Measurements from ENCODE around the gene PSEN1.

PSEN1 gene

DNA sequence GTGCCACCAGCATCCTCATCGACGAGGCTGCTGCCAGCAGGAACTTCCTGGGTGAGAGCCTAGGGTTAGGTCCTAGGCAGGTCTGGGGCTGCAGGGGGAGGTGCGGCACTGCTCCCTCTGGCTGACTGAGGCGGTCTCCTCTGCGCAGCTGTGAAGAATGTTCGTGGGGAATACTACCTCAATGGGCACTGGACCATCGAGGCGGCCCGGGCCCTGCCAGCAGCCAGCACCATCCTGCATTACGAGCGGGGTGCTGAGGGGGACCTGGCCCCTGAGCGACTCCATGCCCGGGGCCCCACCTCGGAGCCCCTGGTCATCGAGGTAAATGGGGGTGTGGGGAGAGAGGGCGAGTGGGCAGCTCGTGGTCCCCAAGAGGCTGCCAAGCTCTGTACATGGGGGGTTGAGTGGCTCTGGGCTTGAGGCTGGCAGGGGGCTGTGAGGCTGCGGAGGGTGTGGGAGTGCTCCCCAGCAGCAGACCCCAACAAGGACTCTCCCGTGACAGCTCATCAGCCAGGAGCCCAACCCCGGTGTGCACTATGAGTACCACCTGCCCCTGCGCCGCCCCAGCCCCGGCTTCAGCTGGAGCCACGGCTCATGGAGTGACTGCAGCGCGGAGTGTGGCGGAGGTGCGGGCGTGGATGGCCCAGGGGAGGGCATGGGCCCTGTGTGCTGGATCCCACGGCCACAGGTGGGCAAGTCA is 115.4 kb downstream of the PSEN1 start:
- H3K4me3 ChIP-seq (ENCODE audit: low read depth, low read length) = no peak overlapping the region

DNA sequence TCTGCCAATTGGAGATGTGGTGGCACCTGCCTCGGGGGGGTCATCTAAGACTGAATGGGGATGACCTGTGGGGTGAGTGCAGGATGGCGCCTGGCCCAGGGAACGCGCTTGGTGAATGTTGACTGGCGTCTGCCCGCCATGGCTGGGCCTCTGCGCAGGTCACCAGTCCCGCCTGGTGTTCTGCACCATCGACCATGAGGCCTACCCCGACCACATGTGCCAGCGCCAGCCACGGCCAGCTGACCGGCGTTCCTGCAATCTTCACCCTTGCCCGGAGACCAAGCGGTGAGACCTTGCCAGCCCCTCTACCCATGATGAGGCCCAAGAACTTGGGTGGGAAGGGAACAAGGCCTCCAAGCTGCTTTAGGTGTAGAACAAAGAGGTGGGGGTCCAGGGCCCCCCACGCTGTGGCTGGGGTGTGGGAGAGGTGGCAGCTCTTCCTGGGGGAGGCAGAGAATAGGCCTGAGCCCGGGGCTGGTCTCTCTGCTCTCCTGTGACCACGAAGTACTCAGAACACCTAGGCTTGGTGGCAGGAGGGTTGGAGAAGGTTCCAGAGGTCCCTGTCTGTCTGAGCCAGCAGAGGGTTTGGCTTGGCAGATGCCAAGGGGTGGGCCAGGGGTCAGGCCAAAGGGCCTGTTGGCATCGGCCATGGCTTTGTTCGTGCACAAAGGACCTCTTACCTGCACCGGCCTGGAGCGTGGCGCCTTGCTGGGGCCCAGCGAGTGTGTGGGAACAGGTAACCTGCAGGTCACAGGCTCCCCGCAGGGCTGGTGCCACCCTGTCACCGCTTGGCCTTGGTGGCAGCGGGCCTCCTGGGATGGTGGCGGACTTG is 116.4 kb downstream of the PSEN1 start:
- H3K4me3 ChIP-seq (ENCODE audit: low read depth, low read length) = no peak overlapping the region

DNA sequence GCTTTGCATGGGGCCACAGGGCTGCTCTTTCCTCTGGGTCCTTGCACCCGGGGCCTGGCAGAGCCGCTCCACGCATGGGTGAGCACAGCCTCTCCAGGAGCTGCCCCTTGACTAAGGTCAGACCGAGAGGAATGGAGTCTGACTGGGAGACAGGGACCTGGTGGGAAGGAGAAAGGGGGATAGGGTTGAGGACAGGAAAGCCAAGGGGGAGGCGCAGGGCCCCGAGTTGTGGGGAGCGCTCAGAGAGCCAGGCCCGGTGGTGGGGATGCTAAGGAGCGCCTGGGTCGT is 117.0 kb downstream of the PSEN1 start:
- no peak overlapping the region for H3K4me3 ChIP-seq (ENCODE audit: low read depth, low read length)

DNA sequence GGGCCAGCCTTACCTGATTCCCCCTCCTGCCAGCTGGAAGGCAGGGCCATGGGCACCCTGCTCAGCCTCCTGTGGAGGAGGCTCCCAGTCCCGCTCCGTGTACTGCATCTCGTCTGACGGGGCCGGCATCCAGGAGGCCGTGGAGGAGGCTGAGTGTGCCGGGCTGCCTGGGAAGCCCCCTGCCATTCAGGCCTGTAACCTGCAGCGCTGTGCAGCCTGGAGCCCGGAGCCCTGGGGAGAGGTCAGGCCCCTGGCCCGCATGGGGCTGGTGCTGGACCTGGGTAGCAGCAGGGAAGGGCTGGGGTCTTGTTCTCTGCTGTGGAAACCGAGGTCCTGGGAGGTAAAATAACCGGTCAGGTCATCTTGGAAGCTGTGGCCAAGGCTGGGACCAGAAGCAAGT is 117.4 kb downstream of the PSEN1 start:
- no peak overlapping the region for H3K4me3 ChIP-seq (ENCODE audit: low read depth, low read length)

DNA sequence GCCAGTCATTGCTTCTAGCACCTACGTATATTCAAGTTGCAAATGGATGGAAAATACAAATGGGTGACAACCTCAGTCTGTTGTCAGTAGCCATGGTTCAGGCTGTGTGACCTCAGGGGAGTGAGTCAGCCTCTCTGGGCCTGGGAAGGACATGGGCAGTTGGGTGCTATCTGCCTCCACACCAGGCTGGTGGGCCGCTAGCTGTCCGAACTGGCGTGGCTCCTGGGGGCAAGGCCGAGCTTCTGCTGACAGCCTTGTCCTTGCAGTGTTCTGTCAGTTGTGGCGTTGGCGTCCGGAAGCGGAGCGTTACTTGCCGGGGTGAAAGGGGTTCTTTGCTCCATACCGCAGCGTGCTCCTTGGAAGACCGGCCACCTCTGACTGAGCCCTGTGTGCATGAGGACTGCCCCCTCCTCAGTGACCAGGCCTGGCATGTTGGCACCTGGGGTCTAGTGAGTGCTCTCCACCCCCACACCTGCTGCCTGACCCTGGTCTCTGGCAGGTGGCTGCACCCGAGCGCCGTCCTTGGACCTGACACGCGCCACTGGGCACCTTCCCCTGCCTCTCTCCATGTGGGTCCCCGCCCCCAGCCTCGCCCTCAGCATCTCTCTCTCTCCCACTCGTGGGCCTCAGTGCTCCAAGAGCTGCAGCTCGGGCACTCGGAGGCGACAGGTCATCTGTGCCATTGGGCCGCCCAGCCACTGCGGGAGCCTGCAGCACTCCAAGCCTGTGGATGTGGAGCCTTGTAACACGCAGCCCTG is 118.1 kb downstream of the PSEN1 start:
- no peak overlapping the region for H3K4me3 ChIP-seq (ENCODE audit: low read depth, low read length)

DNA sequence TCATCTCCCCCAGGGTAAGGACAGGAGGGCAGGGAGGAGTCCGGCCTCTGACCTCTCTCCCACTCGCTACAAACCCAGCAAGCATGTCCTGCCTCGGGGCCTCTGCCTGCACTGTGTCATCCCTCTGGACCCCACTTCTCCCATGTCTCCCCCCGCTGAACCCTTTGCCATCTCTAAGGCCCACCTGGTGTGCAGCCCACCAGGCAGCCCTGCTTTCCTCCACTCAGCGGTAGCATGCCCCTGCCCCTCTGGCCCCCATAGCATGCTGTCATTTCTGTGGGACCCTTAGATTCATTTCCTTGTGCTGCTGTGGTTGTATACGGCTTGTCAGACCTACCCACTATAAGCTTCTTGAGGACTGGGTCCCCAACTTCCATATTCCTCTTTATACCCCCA is 118.7 kb downstream of the PSEN1 start:
- no peak overlapping the region for H3K4me3 ChIP-seq (ENCODE audit: low read depth, low read length)

DNA sequence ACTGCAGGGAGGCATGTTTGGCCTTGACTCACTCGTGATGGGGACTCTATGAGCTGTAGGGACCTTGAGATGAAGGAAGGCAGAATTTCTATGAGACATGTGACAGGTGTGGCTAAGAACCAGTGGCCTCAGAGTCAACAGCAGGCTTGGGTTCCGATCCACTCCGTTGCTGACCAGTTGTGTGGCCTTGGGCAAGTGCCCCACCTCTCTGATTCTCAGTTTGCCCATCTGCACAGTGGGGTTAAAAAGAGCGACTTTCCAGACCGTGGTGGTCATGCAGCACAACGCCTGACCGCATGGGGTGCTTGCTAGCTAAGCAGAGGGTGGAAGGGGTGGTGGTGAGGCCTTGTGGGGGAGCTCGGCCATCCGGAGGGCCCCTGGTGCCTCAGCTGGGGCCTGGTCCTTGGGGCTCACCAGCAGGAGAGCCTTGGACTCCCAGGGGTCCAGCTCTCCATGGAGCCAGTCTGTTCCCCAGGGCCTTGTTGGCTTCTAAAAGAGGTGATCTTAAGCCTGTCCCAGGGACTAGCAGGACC is 119.5 kb downstream of the PSEN1 start:
- H3K4me3 ChIP-seq (ENCODE audit: low read depth, low read length) = no peak overlapping the region

DNA sequence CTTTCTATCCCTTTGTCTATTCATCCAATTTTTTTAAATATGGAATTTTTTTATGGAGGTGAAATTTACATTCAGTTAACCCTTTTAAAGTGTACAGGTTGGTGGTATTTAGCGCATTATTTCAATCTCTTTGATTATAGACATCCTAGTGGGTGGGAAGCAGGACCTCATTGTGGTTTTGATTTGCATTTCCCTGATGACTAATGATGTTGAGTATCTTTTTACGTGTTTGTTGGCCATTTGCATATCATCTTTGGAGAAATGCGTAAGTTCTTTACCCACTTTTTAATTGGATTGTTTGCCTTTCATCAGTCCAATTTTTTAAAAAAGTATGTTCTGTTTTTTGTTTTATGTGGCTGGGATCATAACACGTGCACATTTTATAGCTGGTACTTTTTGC is 121.8 kb downstream of the PSEN1 start:
- no peak overlapping the region for H3K4me3 ChIP-seq (ENCODE audit: low read depth, low read length)

DNA sequence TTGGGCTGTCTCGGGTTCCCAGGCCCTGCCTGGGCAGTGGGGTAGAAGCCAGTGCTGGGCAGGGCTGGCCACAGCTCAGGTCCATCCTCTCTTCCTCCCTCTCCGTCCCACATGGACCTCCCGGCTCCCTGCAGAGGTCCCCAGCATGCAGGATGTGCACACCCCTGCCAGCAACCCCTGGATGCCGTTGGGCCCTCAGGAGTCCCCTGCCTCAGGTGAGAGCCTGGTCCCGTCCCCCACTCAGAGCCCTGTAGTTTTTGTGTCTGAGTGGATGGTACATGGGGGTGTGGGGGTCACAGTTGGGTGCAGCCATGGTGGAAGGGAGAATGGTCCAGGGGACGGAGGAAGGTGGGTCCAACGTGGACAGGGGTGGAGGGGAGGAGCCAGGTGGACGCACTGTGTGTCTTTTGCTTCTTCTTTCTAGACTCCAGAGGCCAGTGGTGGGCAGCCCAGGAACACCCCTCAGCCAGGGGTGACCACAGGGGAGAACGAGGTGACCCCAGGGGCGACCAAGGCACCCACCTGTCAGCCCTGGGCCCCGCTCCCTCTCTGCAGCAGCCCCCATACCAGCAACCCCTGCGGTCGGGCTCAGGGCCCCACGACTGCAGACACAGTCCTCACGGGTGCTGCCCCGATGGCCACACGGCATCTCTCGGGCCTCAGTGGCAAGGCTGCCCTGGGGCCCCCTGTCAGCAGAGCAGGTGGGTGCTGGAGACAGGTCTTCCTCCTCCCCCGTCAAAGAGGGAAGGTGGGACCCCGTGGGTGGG is 122.7 kb downstream of the PSEN1 start:
- H3K4me3 ChIP-seq (ENCODE audit: low read depth, low read length) = no peak overlapping the region

DNA sequence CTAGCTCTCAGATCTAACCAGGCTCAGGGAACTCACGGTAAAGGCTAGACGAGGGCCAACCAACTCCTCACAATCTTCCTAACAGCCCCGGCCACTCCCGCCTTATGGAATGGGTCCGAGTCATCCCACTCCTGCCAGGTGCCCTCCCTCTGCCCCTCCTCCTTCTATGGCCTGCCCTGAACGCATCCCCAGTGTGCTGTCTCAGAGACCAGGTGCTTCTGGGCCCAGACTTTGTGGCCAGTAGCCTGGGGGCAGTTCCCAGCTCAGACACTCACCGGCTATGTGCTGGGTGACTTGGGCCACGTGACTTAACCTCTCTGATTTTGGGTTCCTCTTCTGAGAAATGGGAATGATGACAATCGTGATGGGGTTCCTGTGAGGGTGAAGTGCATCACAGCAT is 123.5 kb downstream of the PSEN1 start:
- H3K4me3 ChIP-seq (ENCODE audit: low read depth, low read length) = no peak overlapping the region

DNA sequence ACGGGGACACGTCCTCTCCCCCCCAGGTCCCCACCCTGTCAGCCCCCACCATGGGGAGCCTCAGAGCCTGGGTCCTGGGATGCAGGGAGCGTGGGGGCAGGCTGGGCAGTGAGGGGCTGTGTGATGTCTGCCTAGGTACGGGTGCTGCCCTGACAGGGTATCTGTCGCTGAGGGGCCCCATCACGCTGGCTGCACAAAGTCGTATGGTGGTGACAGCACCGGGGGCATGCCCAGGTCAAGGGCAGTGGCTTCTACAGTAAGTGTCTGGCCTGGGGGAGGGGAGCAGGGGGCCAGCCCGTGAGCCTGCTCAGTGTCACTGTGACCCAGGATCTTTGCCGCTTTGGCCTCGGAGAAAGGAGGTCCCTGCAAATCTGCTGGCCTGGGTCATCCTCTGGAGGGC is 124.3 kb downstream of the PSEN1 start:
- no peak overlapping the region for H3K4me3 ChIP-seq (ENCODE audit: low read depth, low read length)

DNA sequence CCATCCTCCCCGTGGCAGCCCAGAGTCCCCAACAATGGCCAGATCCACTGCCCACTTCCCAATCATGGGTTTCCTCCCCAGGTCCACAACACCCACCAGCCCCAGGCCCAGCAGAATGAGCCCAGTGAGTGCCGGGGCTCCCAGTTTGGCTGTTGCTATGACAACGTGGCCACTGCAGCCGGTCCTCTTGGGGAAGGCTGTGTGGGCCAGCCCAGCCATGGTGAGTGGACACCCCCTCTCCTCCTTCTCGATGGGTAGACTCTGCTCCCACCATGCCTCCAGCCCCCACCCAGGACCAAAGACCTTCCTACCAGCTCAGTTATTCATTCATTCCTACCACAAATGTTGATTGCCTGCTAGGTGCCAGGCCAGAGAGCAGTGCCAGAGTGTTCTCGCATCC is 124.8 kb downstream of the PSEN1 start:
- H3K4me3 ChIP-seq (ENCODE audit: low read depth, low read length) = no peak overlapping the region

DNA sequence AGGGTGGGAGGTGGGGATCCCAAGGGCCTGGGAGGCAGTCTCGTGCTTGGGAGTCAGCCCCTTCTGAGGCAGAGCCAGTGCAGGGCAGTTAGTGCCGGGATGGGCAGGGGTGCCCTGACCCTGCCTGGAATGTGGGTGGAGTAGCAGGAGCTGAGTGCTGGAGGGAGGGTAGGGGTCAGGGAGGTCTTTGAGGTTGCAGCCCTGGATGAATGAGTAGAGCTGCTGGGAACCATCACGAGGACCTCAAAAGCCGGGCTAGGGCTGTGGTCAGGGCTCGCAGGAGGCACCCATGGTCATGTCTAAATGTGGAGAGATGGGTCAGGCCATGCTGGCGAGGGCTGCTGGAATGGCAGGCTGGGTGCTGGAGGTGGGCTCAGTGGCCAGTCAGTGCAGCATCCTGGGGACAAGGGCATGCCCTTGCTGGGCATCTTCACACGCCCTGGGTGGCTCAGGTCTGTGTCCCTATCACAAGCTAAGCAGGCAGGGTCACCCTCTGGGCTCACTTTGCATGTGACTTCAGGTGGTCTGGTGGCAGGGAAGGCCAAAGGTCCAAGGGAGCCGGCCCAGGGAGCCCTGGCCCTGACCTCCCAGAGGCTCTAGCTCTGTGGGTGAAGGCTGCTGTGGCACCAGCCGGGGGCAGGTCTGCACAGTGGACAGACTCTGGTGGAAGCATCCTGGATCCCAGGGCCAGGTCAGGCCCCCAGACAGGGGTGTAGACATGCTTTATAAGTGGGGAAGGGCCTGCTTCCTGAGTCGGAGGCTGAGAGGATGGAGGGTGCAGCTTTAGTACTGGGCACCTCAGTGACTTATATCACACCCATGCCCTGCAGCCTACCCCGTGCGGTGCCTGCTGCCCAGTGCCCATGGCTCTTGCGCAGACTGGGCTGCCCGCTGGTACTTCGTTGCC is 125.5 kb downstream of the PSEN1 start:
- H3K4me3 ChIP-seq (ENCODE audit: low read depth, low read length) = no peak overlapping the region

DNA sequence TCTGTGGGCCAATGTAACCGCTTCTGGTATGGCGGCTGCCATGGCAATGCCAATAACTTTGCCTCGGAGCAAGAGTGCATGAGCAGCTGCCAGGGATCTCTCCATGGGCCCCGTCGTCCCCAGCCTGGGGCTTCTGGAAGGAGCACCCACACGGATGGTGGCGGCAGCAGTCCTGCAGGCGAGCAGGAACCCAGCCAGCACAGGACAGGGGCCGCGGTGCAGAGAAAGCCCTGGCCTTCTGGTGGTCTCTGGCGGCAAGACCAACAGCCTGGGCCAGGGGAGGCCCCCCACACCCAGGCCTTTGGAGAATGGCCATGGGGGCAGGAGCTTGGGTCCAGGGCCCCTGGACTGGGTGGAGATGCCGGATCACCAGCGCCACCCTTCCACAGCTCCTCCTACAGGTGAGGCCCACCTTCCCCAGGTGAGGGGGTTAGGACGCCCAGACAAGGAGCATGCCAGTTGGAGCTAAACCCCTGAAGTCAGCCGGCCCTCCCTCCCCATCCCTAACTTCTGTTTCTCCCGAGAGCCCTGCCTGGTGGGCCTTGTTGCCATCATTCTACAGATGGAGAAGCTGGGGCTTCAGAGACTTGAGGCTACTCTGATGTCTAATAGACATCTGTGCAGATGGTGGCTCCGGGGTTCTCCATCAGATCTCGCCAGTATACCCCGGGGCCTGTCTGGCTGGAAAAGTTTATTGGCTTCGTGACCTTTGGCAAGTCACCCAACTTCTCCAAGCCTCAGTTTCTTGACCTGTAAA is 126.3 kb downstream of the PSEN1 start:
- no peak overlapping the region for H3K4me3 ChIP-seq (ENCODE audit: low read depth, low read length)

DNA sequence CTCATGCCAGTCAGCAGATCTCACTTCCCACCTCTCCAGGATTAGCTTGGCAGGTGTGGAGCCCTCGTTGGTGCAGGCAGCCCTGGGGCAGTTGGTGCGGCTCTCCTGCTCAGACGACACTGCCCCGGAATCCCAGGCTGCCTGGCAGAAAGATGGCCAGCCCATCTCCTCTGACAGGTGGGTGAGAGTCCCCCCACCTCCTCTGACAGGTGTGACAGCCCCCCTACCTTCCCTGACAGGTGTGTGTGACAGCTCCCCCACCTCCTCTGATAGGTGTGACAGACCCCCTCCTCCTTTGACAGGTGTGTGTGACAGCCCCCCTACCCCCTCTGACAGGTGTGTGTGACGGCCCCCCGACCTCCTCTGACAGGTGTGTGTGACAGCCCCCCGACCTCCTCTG is 127.3 kb downstream of the PSEN1 start:
- H3K4me3 ChIP-seq (ENCODE audit: low read depth, low read length) = no peak overlapping the region

DNA sequence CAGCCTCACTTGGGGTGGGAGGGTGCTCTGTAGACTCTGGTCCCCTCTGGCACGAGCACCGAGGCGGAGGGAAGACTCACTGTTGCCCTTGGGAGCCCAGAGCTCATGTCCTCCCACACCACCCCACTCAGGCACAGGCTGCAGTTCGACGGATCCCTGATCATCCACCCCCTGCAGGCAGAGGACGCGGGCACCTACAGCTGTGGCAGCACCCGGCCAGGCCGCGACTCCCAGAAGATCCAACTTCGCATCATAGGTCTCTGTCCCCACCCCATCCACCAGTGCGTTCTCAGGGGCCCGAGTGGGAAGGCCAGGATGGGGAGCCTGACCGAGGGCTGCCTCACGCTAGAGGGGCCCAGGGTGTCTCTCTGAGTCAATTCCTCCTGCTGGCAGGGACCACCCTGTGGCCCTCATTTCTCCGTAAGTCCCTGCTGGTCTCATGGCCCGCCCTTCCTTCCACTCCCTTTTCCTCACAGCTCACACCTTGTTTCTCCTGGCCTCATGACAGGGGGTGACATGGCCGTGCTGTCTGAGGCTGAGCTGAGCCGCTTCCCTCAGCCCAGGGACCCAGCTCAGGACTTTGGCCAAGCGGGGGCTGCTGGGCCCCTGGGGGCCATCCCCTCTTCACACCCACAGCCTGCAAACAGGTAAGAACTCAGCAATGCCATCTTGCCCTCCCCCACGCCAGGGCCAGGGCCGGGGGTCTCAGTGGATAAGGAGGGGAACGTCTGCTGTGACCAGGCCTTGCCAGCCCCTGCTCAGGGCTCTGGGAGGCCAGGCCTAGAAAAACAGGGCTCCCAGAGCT is 128.0 kb downstream of the PSEN1 start:
- H3K4me3 ChIP-seq (ENCODE audit: low read depth, low read length) = no peak overlapping the region

DNA sequence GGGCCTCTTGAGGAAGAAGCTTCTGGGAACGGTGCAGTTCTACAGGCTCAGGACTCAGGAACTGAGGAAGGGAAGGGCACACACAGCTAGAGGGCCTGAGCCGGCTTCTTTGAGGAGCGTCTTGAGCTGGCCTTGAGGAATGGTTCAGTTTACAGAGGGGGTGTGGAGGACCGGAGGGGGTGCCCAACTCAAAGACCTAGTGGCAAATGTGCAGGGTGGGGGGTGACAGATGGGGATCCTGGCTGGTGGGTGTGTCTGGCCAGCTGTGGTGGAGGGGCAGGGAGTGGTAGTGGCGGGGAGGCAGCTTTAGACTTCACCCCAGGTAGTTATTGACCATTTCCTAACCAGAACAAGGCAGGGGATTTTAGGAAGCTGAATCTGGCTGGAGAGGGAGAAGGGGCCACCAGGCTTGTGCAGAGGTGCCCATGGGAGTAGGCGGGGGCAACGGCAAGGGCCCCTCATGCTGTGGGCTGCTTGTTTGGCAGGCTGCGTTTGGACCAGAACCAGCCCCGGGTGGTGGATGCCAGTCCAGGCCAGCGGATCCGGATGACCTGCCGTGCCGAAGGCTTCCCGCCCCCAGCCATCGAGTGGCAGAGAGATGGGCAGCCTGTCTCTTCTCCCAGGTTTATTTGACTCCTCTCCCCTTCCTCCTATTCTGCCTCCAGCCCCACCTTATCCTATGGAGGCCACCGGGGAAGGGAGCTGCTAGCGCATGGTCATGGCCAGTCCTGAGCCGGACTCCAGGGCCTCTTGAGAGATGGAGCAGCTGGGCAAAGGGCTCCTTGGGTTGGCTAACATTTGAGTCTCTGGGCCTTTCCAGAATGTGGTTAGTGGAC is 128.8 kb downstream of the PSEN1 start:
- H3K4me3 ChIP-seq (ENCODE audit: low read depth, low read length) = no peak overlapping the region

DNA sequence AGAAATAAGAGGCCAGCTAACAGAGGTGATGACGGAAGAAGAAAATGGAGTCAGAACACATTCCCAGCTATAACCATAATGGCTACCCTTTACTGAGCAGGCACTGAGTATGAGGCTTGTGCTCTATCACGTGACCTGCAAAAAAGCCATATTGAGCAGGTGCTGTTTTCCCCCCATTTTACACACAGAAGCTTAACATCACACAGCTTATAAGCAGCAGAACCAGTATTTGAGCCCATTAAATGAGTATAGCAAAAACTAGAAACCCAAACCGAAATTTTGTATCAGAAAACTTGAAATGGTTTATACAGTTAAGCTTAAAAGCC is 129.4 kb downstream of the PSEN1 start:
- no peak overlapping the region for H3K4me3 ChIP-seq (ENCODE audit: low read depth, low read length)
